Retina (tissue), 1 donor: ENCODE measurements around the gene CDH13.

ENCODE experiments used
- DNase-seq: peaks from one replicate; pipeline ENCODE4 v3.0.0-alpha.2; 2016

Gene CDH13

GRCh38 chr16:82960918-82961317 lies 334.1 kb downstream of the CDH13 start:
- no peak for DNase-seq

DNA sequence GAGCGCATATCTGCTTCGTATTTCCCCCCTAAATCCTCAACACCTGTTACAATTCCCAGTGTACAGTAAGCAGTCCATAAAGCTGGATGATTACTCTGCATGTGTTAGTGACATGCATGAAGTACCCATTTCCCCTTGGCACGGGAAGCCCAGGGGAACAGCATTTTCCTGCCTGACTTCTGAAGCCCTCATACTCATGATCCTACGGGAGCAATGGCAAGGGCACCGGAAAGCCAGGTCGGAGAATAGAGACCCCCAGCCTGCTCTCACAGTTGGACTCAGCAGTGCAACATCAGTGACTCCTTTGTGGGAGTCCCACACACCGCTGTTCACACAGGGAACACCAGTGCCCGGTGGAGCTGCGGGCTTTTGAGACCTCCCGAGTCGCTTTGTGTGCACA lies 336.9 kb downstream of the CDH13 start:
- DNase-seq = no peak

- no peak for DNase-seq
These were observed 339.0 kb downstream of the CDH13 start for GRCh38 chr16:82965808-82966207.

- no peak for DNase-seq
These were observed 340.7 kb downstream of the CDH13 start for GRCh38 chr16:82967424-82967823.

- no peak for DNase-seq
These were observed 344.4 kb downstream of the CDH13 start for GRCh38 chr16:82971126-82971525.

- peak; percentile 21 for DNase-seq
These were observed 345.7 kb downstream of the CDH13 start for GRCh38 chr16:82972331-82972919.

DNA sequence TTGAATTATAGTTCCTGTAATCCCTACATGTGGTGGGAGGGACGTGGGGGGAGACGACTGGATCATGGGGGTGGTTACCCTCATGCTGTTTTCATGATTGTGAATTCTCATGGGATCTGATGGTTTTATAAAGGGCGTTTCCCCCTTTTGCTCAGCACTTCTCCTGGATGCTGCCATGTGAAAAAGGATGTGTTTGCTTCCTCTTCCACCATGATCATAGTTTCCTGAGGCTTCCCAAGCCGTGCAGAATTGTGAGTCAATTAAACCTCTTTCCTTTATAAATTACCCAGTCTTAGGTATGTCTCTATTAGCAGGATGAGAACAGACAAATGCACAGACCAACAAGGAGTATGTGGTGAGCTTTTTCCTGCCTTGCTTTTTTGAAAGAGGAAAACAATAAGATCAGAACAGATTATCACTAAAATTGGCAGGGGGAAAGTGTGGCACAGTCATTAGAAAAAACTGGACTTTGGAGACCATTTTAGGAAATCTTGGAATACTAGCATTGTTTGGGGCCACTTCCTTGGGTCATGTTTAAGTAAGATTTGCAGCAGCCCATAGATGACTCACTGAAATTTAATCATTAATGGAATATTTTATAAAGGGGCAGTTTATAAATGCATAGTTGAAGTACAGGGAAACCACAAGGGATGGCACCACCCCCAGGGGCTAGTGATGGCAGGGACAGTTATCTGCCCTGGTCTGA lies 352.8 kb downstream of the CDH13 start:
- DNase-seq = no peak

DNA sequence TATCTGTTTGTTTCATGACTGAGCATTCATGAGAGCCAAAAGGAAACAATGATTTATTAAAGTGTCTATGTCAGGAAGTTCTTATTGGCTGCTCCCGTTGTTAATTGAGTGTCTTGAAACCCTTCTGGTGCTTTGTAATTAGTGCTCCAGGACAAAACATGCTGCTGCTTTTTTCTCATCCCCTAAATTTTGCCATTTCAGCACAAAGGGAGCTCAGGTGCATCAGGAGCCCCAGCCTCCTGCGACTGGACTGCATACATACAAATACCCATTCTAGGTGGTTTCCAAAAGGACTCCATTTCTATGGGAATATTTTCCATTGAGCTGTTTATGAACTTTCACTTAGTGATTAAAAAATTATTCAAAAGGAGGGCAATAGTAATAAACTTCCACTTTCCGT lies 354.0 kb downstream of the CDH13 start:
- DNase-seq = no peak

DNA sequence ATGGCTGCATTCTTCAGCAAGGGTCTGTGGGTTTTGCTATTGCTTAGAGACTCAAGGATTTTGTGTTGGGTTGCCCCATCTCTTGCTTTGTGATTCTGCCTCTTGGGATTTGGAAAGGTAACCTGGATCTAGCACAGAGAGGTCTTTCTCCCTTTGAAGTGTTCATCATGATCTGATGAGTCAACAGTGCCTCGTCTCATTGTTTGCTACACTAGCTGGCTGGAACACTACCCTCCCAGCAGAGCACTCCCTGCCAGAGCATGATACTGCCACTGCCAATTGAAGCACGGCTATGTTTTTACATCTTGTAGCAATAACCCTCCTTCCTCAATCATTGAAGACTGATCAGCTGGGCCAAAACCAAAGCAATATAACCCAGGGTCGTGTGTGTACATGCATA lies 361.0 kb downstream of the CDH13 start:
- DNase-seq = no peak

GRCh38 chr16:82990155-82990554 lies 363.4 kb downstream of the CDH13 start:
- no peak for DNase-seq

DNA sequence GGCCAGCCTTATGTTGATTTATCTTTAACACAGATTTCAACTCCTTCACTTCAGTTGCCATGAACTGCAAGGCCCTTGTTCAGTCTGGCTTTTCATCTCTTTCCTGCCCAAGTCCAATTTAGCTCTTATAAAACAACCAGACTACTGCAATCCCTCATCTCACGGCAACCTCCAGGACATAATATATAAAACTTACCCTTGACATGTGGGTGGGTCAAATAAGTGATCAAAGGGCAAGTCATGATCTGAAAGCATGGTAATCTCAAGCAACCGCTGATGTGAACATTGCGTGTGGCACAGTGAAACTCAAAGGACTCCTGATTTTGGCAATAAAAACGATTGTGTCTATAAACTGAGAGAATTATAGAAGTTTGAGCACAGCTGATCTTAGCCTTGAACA lies 364.6 kb downstream of the CDH13 start:
- no peak for DNase-seq

- DNase-seq = no peak
These were observed 365.4 kb downstream of the CDH13 start for GRCh38 chr16:82991966-82992675.

DNA sequence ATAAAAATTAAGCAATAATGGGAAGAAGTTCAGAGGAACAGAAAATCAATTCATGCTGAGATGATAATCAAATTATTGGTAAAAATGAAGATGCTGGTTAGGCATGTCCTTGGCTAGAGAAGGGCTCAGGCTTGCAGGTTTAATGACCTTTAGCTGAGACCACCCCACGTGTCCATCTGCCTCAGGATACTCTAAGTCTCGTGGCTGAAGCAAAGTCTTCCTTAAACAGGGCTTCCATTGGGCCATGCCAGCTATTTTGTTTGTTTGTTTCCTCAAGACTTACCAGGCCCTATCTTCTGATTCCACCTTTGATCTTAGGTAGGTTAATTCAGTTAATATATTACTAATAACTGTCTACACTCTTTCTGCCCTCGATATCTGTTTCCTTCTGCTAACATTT lies 366.0 kb downstream of the CDH13 start:
- DNase-seq = no peak

- DNase-seq = no peak
These were observed 366.6 kb downstream of the CDH13 start for GRCh38 chr16:82993415-82993814.

- peak; percentile 13 for DNase-seq
These were observed 367.2 kb downstream of the CDH13 start for GRCh38 chr16:82993926-82994325.

DNA sequence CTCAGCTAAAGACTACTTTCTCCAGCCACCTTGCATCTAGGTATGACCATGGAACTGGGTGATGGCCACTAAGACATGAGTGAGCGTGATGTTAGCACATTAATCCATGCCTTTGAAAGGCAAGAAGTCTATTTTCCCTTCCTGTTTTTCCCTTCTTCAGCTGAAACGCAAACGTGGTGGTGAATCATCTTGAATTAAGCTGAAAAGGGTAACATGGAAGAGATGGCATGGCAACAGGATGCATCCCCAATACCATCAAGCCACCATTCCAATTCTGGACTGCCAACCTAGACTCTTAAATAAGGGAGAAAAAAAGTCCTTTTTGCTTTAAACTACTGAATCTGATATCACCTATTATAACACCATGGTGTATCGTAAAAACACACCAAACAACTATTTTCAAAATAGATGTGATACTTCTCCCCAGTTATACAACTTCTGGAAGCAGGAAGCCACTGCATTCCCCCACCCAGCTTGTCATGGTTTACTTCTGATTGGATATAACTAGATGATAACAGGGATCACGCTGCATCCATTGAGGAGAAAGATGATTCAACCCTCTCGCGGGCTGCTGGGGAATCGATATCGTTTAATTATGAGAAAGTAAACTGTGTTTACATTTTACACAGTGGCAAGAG lies 368.6 kb downstream of the CDH13 start:
- DNase-seq = no peak

DNA sequence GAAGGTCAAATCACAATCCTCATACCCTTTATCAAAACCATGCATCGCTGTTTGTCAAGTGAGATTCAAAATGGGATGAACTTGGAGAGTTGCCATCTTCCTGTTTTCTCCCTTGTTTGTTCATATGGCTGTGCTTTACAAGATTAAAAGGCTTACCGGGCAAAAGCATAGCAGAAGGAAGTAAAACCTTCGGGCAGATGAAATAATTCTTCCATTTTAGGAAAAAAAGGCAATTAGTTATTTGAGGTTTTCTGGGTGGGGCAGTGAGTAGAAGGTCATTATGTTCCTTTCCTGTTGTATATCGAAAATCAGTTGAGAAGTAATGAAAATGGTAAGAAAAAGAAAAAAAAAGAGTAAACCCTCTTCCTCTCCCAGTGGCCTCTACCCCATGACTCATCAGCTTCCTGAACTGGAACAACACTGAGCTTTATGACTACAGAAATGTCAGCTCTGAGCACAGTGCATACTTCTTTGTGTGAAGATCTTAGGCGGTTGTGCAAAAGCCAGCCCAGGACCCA lies 369.2 kb downstream of the CDH13 start:
- DNase-seq = no peak

DNA sequence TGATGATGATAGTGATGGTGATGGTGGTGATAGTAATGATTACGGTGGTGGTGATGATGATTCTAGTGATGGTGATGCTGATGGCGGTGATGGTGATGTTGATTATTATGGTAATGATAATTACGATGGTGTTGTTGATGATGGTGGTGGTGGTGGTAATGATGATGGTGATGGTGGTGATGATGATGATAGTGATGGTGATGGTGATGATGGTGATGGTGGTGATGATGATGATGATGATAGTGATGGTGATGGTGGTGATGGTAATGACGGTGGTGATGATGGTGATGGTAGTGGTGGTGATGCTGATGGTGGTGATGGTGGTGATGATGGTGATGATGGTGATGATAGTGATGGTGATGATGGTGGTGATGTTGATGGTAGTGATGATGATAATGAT lies 370.0 kb downstream of the CDH13 start:
- no peak for DNase-seq

DNA sequence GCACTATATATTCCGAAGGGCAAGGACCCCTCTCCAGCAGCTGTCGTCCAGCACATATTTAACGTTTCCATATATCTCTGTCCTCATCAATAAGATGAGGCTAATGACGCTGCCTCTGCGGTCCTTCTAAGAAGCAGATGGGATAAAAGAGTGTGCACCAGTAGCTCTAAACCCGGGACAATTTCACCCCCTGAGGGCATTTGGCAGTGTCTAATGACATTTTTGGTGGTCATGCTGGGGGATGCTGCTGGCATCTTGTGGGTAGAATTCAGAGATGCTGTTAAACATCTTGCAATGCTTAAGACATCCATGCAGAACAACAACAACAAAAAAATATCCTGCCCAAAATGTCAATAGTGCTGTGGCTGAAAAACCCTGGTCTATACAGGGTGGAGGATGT lies 372.9 kb downstream of the CDH13 start:
- no peak for DNase-seq

GRCh38 chr16:83002351-83003334 lies 375.9 kb downstream of the CDH13 start:
- no peak for DNase-seq

GRCh38 chr16:83004868-83005652 lies 378.3 kb downstream of the CDH13 start:
- no peak for DNase-seq
